Osteocyte (in vitro differentiated cells): ENCODE measurements around the gene VCL. TPM values are rescaled to one million over a fixed set of nuclear protein-coding genes. Genes with fewer than 3 reads are reported as not detected.

Experiments used
- DNase-seq: peaks from one replicate; pipeline ENCODE4 v3.0.0; 2021; ENCODE audit warnings: mixed read lengths; ENCODE audit not compliant: unreplicated experiment; ENCODE audit errors: extremely low spot score
- H3K27ac Mint-ChIP-seq: one replicate; pipeline ENCODE4 v1.8.0; 2021; ENCODE audit warnings: mild to moderate bottlenecking, mixed read lengths; ENCODE audit not compliant: unreplicated experiment
- H3K27me3 Mint-ChIP-seq: one replicate; pipeline ENCODE4 v1.8.0; 2021; ENCODE audit warnings: mixed read lengths; ENCODE audit not compliant: unreplicated experiment
- H3K36me3 Mint-ChIP-seq: one replicate; pipeline ENCODE4 v1.8.0; 2021; ENCODE audit warnings: mixed read lengths; ENCODE audit not compliant: unreplicated experiment
- H3K4me1 Mint-ChIP-seq: one replicate; pipeline ENCODE4 v1.8.0; 2021; ENCODE audit warnings: mixed read lengths; ENCODE audit not compliant: unreplicated experiment
- H3K4me3 Mint-ChIP-seq: one replicate; pipeline ENCODE4 v1.8.0; 2021; ENCODE audit warnings: mild to moderate bottlenecking, moderate library complexity, mixed read lengths; ENCODE audit not compliant: unreplicated experiment
- H3K9me3 Mint-ChIP-seq: one replicate; pipeline ENCODE4 v1.8.0; 2021; ENCODE audit warnings: mixed read lengths; ENCODE audit not compliant: unreplicated experiment
- long read RNA-seq: library from polyadenylated mRNA; unstranded; transcript quantifications from one replicate; pipeline ENCODE4 v2.0.0, GENCODE V29; 2021
- total RNA-seq: library from RNA; stranded (reverse); gene quantifications from 2 replicates; pipeline ENCODE4 v1.2.1, GENCODE V29; 2021
- TF ChIP-seq, protein P1 (sequence below): fragments of 200-600 bp; sonication (generic); IDR thresholded peaks from 2 replicates; pipeline ENCODE4 v1.5.0; 2021; ENCODE audit warnings: antibody characterized with exemption, mild to moderate bottlenecking, moderate library complexity

Gene VCL
- 338 and 340 TPM in 2 replicates for total RNA-seq
- long read RNA-seq, full-length matches to known transcripts: 245 of 615 reads
- long read RNA-seq, partial matches to known transcripts: 345 of 615 reads
- long read RNA-seq, other reads (novel, unspliced or antisense): 25 of 615 reads

DNA sequence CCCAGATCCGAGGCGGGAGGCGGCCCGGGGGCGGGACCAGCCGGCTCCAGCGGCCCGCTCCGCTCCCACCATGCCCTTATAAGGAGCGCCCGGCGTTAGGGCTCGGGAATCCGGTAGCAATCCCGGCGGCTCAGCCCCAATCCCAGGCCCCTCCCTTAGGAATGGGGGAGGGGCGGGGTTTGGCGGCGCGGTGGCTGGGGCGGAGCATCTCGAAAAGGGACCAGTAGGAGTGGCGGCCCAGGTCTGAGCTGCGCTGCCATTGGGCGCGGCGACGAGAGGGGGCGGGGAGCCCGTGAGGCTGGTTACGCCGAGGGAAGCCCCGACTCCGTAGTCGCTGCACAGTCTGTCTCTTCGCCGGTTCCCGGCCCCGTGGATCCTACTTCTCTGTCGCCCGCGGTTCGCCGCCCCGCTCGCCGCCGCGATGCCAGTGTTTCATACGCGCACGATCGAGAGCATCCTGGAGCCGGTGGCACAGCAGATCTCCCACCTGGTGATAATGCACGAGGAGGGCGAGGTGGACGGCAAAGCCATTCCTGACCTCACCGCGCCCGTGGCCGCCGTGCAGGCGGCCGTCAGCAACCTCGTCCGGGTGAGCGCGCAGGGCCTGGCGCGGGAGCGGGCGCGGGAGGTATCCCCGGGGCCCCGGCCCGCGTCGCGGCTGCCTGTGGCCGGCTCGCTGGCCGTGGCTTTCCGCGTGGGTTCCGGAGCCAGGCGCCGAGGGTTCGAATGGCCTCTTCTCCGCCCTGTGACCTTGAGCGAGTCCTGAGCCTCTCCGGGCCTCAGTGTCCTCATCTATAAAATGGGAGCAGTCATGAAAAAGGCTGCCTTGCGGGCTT is at the start of gene VCL:
Gene VCL (plus strand): TSS at position 330 of the 836 bp plus-strand sequence. CDS start 92 bp downstream, at position 422.
- H3K4me3 Mint-ChIP-seq: peak within 1 kb of the TSS; percentile 99
- peaks cover 7% of the 10 kb centered on the region for H3K36me3 Mint-ChIP-seq
- peak within 1 kb of the TSS; percentile 99 for H3K27ac Mint-ChIP-seq
- no peaks in the 10 kb centered on the region for H3K27me3 Mint-ChIP-seq
- peak; percentile 100 for DNase-seq
- H3K4me1 Mint-ChIP-seq: peaks cover 40% of the 10 kb centered on the region
- TF ChIP-seq, protein P1, sequence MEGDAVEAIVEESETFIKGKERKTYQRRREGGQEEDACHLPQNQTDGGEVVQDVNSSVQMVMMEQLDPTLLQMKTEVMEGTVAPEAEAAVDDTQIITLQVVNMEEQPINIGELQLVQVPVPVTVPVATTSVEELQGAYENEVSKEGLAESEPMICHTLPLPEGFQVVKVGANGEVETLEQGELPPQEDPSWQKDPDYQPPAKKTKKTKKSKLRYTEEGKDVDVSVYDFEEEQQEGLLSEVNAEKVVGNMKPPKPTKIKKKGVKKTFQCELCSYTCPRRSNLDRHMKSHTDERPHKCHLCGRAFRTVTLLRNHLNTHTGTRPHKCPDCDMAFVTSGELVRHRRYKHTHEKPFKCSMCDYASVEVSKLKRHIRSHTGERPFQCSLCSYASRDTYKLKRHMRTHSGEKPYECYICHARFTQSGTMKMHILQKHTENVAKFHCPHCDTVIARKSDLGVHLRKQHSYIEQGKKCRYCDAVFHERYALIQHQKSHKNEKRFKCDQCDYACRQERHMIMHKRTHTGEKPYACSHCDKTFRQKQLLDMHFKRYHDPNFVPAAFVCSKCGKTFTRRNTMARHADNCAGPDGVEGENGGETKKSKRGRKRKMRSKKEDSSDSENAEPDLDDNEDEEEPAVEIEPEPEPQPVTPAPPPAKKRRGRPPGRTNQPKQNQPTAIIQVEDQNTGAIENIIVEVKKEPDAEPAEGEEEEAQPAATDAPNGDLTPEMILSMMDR: no peak
- H3K9me3 Mint-ChIP-seq: no peaks in the 10 kb centered on the region

DNA sequence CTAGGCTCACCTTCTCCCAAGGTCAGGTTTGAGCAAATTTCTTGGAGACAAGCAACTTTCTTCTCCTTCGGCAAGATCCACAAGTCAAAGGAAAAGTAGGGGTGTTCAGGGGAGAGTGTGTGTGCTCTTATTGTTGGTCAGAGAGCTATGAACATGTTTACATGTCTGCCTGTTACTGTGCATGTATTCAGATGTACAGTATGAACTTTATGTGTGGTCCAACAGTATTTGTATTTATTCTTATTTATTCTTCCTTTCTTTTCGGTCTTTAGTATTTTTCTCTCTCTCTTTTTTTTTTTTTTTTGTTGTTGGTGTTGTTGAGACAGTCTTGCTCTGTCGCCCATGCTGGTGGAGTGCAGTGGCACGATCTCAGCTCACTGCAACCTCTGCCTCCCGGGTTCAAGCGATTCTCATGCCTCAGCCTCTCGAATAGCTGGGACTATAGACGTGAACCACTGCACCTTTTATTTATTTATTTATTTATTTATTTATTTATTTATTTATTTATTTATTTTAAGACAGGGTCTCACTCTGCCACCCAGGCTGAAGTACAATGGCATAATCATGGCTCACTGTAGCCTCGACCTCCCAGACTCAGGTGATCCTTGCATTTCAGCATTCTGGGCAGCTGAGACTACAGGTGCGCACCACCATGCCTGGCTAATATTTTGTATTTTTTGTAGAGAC is 48.8 kb upstream of the VCL start:
- Mint-ChIP-seq H3K9me3 (no peaks in the 10 kb centered on the region), H3K27me3 (no peaks in the 10 kb centered on the region), H3K27ac (no peak overlapping the region)

DNA sequence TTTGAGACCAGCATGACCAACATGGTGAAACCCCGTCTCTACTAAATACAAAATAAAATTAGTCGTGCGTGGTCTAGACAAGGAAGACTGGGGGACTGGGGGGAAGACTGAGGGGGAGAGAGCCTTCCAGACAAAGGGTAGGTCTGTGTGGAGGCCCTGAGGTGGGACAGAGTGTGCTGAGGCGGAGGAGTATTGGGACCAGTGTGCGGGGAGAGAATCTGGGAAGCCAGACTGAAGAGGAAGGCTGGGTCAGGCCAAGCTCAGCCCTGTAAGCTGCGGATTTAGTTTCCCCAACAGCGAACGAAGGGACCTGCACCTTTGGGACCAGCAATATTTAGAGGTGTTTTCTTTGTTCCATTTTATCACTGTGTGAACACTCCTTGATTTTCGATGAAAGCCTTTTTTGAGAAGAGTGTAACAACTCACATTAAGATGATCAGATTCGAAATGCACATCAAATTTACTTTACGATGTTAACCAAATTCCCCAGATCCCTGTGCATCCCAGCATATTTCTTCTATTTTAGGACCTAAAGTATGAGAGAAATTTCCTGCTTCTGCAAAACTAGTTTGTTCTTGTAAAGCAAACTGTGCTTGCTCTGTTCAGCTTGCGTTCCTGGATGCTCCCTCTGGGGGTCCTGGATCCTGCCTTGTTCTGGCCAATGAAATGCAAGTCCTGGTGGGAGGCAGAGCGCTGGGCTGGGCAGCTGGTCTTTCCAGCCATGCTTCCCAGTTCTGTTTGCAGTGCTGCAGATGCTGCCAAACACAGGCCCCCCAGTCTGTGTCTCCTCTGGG is 47.6 kb upstream of the VCL start:
- TF ChIP-seq, protein P1: no peak
- no peak for DNase-seq
- Mint-ChIP-seq H3K36me3 (no peaks in the 10 kb centered on the region), H3K4me1 (peaks cover 22% of the 10 kb centered on the region), H3K27ac (peak overlapping the region; percentile 90), H3K9me3 (no peaks in the 10 kb centered on the region), H3K4me3 (peak overlapping the region; percentile 19), H3K27me3 (no peaks in the 10 kb centered on the region)

More for the DNA sequence above, 48.8 kb upstream of the VCL start:
- Mint-ChIP-seq H3K4me1 (peaks cover 22% of the 10 kb centered on the region), H3K36me3 (no peaks in the 10 kb centered on the region), H3K4me3 (no peak overlapping the region)
- TF ChIP-seq, protein P1: no peak
- DNase-seq: no peak

DNA sequence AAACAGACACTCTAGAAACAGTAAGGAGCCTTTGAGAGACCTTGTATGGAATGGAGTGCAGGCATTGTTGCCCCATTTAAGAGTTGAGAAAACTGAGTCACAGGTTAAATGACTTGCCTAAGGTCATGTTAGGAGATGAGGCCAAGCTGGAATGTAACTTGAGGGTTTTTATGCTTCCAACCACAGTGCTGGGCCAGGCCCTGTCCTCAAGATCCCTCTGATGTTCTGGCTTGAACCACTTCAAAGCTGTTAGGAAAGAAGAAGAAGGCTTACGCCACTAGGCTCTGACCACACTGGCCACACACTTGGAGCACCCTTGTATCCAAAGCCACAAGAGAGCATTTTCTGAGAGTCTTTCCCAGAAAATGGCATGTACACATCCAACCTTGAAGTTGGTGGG is 44.3 kb upstream of the VCL start:
- H3K27me3 Mint-ChIP-seq: no peaks in the 10 kb centered on the region
- no peak overlapping the region for H3K4me3 Mint-ChIP-seq
- no peaks in the 10 kb centered on the region for H3K36me3 Mint-ChIP-seq
- no peak overlapping the region for H3K27ac Mint-ChIP-seq
- TF ChIP-seq, protein P1: no peak
- H3K9me3 Mint-ChIP-seq: no peaks in the 10 kb centered on the region
- DNase-seq: no peak
- H3K4me1 Mint-ChIP-seq: peaks cover 29% of the 10 kb centered on the region
